Caco-2 (cell line): ENCODE data around the gene NT5C. TPM values are rescaled to one million over a fixed set of nuclear protein-coding genes. Genes with fewer than 3 reads are reported as not detected.
A peak's percentile ranks its signal among the peaks of the same experiment; 100 is the strongest.

Experiments
- BruUV-seq: library from RNA; stranded (reverse); fragments of 400-500 nt; replicated peaks from 2 replicates; lab custom pipeline; 2021; lab: Mats Ljungman, UMichigan
- CTCF ChIA-PET: fragments of 300-600 bp; sonication (Branson Sonifier 250); formaldehyde crosslinking; loops from one replicate; lab custom pipeline; 2022; ENCODE audit warnings: antibody characterized with exemption; lab: Charles Lee
- POLR2A ChIA-PET: fragments of 300-600 bp; sonication (Branson Sonifier 250); formaldehyde crosslinking; loops from one replicate; lab custom pipeline; 2022; ENCODE audit warnings: antibody characterized with exemption; lab: Charles Lee
- DNase-seq, 2 experiments: peaks; one replicate each; pipeline versions ENCODE4 v3.0.0 to v3.0.0-alpha.2; 2020 to 2022
- H3K27me3 ChIP-seq: replicated peaks from 2 replicates; pipeline ENCODE4 v1.6.0; 2011; ENCODE audit warnings: low read length; ENCODE audit not compliant: control insufficient read depth, insufficient read depth
- H3K36me3 ChIP-seq: 2 replicates; pipeline ENCODE4 v1.5.1; 2011; ENCODE audit warnings: low read length; ENCODE audit not compliant: control insufficient read depth, insufficient read depth
- H3K4me1 ChIP-seq: fragments of 250-450 bp; sonication (Bioruptor Pico); 2 replicates; pipeline ENCODE4 v1.5.1; 2020; ENCODE audit warnings: mild to moderate bottlenecking
- H3K4me3 ChIP-seq: 2 replicates; pipeline ENCODE4 v1.5.1; 2011; ENCODE audit warnings: low read depth, mild to moderate bottlenecking, control low read depth, low read length
- H3K9me3 ChIP-seq: fragments of 250-450 bp; sonication (Bioruptor Pico); 2 replicates; pipeline ENCODE4 v1.5.1; 2020; ENCODE audit warnings: mild to moderate bottlenecking, moderate library complexity
- H3K27ac Mint-ChIP-seq: one replicate; pipeline ENCODE4 v1.8.0; 2022; ENCODE audit warnings: mixed read lengths; ENCODE audit not compliant: unreplicated experiment
- H3K27me3 Mint-ChIP-seq: one replicate; pipeline ENCODE4 v1.8.0; 2022; ENCODE audit warnings: mixed read lengths; ENCODE audit not compliant: insufficient read depth, unreplicated experiment
- H3K36me3 Mint-ChIP-seq: one replicate; pipeline ENCODE4 v1.8.0; 2022; ENCODE audit warnings: mild to moderate bottlenecking, mixed read lengths; ENCODE audit not compliant: insufficient read depth, unreplicated experiment
- H3K4me1 Mint-ChIP-seq: one replicate; pipeline ENCODE4 v1.8.0; 2022; ENCODE audit warnings: low read depth, mixed read lengths; ENCODE audit not compliant: unreplicated experiment
- H3K4me3 Mint-ChIP-seq: one replicate; pipeline ENCODE4 v1.8.0; 2022; ENCODE audit warnings: mild to moderate bottlenecking, moderate library complexity, mixed read lengths; ENCODE audit not compliant: unreplicated experiment
- H3K9me3 Mint-ChIP-seq: one replicate; pipeline ENCODE4 v1.8.0; 2022; ENCODE audit warnings: mixed read lengths; ENCODE audit not compliant: unreplicated experiment
- intact Hi-C: fragments of 100-400 bp; cut with micrococcal nuclease; formaldehyde crosslinking; loops from one replicate; pipeline ENCODE4 v1.10.0; 2022; ENCODE audit not compliant: unreplicated experiment
- total RNA-seq: library from RNA; stranded (reverse); gene quantifications from 2 replicates; pipeline ENCODE4 v1.2.3, GENCODE V29; 2022
- TF ChIP-seq, protein P1 (sequence below), 2 experiments: fragments of 200-600 bp in 1 of 2; IDR thresholded peaks; 1 replicate in 1 of 2; 2 replicates in 1 of 2; pipeline versions ENCODE4 v1.5.1 to v1.8.0; 2011 to 2022; ENCODE audit warnings: antibody characterized with exemption in 1 of 2, control low read depth in 1 of 2, inconsistent platforms in 1 of 2, low read depth in 1 of 2, low read length in 1 of 2, mild to moderate bottlenecking in 1 of 2, moderate library complexity in 1 of 2; ENCODE audit not compliant: insufficient read depth in 1 of 2, severe bottlenecking in 1 of 2, unreplicated experiment in 1 of 2

NT5C gene
- total RNA-seq, 1 experiment from 2014 or later: 68.4 TPM

DNA sequence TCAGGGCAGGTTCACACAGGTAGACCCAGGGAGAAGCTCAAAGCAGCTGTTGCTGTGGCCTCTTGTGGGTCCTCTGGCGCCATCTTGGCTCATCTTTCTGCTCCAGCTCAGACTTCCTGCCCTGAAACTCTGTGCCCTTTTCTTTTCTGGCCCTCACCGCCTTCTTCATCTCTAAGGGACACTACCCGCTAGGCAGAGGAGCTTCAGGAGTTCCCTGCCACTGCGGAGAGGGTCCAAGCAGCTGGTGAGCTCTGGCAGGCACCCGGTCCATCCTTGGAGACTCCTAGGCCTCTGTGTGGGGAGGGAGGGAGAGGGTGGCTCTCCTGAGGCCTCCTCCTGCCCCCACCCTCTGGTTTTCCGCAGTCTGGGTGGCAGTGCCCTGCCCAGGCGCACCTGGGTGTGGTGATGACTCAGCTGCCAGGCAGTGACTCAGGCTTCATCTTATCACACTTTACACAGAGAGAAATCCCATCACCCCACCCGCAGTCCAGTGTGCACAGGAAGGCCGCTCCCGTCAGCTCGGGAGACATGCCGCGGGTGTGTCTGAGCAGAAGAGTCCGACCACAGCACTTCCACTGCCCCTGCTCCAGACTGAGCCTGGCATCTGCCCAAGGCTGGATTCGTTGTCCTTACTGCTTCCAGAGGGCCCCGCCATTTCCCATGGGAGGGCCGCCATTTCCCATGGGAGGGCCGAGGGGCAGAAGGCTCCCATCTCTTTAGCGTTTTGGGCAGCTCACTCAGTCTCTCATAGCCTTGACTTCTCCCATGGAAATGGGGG is 7.3 kb downstream of the NT5C start:
- Histone ChIP-seq H3K36me3 (no peaks in the 10 kb centered on the region; the same call in 1 of the 2 replicates), H3K9me3 (no peaks in the 10 kb centered on the region), H3K4me1 (peaks cover 14% of the 10 kb centered on the region), H3K27me3 (no peaks in the 10 kb centered on the region), H3K4me3 (no peak overlapping the region)
- ChIA-PET CTCF (interaction anchor here (0.6 to 2.3 kb wide), 2 partner anchors 10 to 31 kb away, joined by 3 to 11 read pairs; no protein-coding TSS in a partner anchor), POLR2A (no interaction called here)
- BruUV-seq: no TSS peak
- intact Hi-C loops: no loop called here
- peak; percentile 47 to 76 for DNase-seq
- TF ChIP-seq, protein P1, sequence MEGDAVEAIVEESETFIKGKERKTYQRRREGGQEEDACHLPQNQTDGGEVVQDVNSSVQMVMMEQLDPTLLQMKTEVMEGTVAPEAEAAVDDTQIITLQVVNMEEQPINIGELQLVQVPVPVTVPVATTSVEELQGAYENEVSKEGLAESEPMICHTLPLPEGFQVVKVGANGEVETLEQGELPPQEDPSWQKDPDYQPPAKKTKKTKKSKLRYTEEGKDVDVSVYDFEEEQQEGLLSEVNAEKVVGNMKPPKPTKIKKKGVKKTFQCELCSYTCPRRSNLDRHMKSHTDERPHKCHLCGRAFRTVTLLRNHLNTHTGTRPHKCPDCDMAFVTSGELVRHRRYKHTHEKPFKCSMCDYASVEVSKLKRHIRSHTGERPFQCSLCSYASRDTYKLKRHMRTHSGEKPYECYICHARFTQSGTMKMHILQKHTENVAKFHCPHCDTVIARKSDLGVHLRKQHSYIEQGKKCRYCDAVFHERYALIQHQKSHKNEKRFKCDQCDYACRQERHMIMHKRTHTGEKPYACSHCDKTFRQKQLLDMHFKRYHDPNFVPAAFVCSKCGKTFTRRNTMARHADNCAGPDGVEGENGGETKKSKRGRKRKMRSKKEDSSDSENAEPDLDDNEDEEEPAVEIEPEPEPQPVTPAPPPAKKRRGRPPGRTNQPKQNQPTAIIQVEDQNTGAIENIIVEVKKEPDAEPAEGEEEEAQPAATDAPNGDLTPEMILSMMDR (IDR thresholded peaks at IDR 0.05; ENCODE audit: insufficient read depth in 1 of 2, low read depth in 1 of 2, low read length in 1 of 2, severe bottlenecking in 1 of 2, unreplicated experiment in 1 of 2): no peak
- Mint-ChIP-seq H3K4me1 (peaks cover 17% of the 10 kb centered on the region), H3K27me3 (no peaks in the 10 kb centered on the region), H3K9me3 (no peaks in the 10 kb centered on the region), H3K27ac (peak overlapping the region; percentile 85), H3K36me3 (peaks cover 50% of the 10 kb centered on the region), H3K4me3 (no peak overlapping the region)

DNA sequence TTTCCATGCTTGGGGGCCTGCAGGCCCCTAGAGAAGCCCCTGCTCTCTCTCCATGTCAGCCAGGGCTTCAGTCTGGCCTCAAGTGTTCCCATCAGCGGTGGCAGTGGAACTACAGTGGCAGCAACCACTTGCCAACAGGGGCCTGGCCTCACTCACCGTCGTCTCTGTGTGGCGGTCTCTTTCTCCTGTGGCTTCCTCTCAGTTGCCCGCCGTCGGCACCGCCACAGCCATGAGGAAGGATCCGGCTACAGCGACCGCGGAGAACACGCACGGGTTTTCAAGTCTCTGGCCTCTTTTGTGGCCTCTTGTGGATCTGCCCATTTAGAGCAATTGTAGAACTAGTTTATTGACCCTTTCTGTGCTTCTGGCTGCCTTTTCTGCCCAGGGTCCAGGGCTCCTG is 13.2 kb downstream of the NT5C start:
- no peaks in the 10 kb centered on the region for H3K9me3 ChIP-seq
- H3K4me1 Mint-ChIP-seq: peaks cover 10% of the 10 kb centered on the region
- no peaks in the 10 kb centered on the region for H3K27me3 ChIP-seq
- ChIA-PET POLR2A (interaction anchor here (0.7 kb wide), 1 partner anchor 276 kb away, joined by 4 read pairs; no protein-coding TSS in a partner anchor), CTCF (interaction anchor here (1.7 kb wide), 1 partner anchor 13 kb away, joined by 4 read pairs; the partner anchor contains the start of gene NT5C)
- no peaks in the 10 kb centered on the region for H3K9me3 Mint-ChIP-seq
- peaks cover 45% of the 10 kb centered on the region for H3K36me3 Mint-ChIP-seq
- TF ChIP-seq, protein P1 (IDR thresholded peaks at IDR 0.05; ENCODE audit: insufficient read depth in 1 of 2, low read depth in 1 of 2, low read length in 1 of 2, severe bottlenecking in 1 of 2, unreplicated experiment in 1 of 2): no peak
- DNase-seq: no peak
- H3K27me3 Mint-ChIP-seq: no peaks in the 10 kb centered on the region
- no peak overlapping the region for H3K4me3 ChIP-seq
- peaks cover 8% of the 10 kb centered on the region for H3K4me1 ChIP-seq
- H3K4me3 Mint-ChIP-seq: no peak overlapping the region
- H3K27ac Mint-ChIP-seq: no peak overlapping the region
- no TSS peak for BruUV-seq
- no peaks in the 10 kb centered on the region for H3K36me3 ChIP-seq
- intact Hi-C loops: no loop called here

DNA sequence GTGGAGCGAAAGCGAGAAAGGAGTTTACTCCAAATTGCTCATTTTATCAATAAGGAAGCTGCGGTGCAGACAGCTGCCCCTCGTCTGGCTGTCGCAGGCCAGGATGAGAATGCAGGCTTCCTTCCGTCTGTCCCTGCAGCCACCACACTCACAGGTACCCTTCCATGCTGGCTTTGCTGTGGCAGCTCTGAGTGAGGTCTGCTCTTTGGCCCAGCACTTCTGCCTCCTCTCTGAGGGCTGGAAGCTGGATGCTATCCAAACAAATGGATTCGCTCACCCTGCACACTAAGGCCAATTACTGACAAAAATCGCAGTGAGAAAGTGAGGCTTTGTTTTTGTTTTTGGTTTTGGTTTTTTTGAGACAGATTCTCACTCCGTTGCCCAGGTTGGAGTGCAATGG is 14.8 kb downstream of the NT5C start:
- H3K4me3 Mint-ChIP-seq: no peak overlapping the region
- ChIA-PET POLR2A (no interaction called here), CTCF (no interaction called here)
- no peaks in the 10 kb centered on the region for H3K9me3 ChIP-seq
- no peaks in the 10 kb centered on the region for H3K36me3 ChIP-seq
- peaks cover 8% of the 10 kb centered on the region for H3K4me1 ChIP-seq
- H3K27me3 ChIP-seq: no peaks in the 10 kb centered on the region
- no TSS peak for BruUV-seq
- no peak overlapping the region for H3K27ac Mint-ChIP-seq
- DNase-seq: no peak
- peaks cover 51% of the 10 kb centered on the region for H3K36me3 Mint-ChIP-seq
- H3K4me3 ChIP-seq: no peak overlapping the region
- no peaks in the 10 kb centered on the region for H3K9me3 Mint-ChIP-seq
- intact Hi-C loops: no loop called here
- H3K4me1 Mint-ChIP-seq: peaks cover 14% of the 10 kb centered on the region
- TF ChIP-seq, protein P1 (IDR thresholded peaks at IDR 0.05; ENCODE audit: insufficient read depth in 1 of 2, low read depth in 1 of 2, low read length in 1 of 2, severe bottlenecking in 1 of 2, unreplicated experiment in 1 of 2): no peak
- no peaks in the 10 kb centered on the region for H3K27me3 Mint-ChIP-seq
